Vagina (tissue), 2 donors: ENCODE measurements around the gene GPN3. TPM values are rescaled to one million over a fixed set of nuclear protein-coding genes. Genes with fewer than 3 reads are reported as not detected.
"Not testable (repeated sequence)": the region's sequence is repeated elsewhere in the genome, so short reads cannot be mapped to it uniquely, and the experiment has no call there.

Experiments used
- DNase-seq, 2 donors: peaks; one replicate each; pipeline ENCODE4 v3.0.0-alpha.2; 2017; ENCODE audit errors: extremely low spot score in 2 of 2
- H3K27ac ChIP-seq: fragments of 200-600 bp; sonication (generic); one replicate; pipeline ENCODE4 v1.5.1; 2019
- H3K27me3 ChIP-seq: fragments of 200-600 bp; sonication (generic); one replicate; pipeline ENCODE4 v1.5.1; 2019
- H3K36me3 ChIP-seq, 2 donors: fragments of 200-600 bp; sonication (generic); one replicate each; pipeline ENCODE4 v1.5.1; 2017 to 2019
- H3K4me1 ChIP-seq: fragments of 200-600 bp; sonication (generic); one replicate; pipeline ENCODE4 v1.5.1; 2019
- H3K4me3 ChIP-seq, 2 donors: fragments of 200-600 bp; sonication (generic); 1 replicate in 1 of 2; 2 replicates in 1 of 2; pipeline ENCODE4 v1.5.1; 2016 to 2019
- H3K9me3 ChIP-seq: fragments of 200-600 bp; sonication (generic); one replicate; pipeline ENCODE4 v1.5.1; 2019
- CTCF ChIP-seq, 3 experiments: fragments of 450-650 bp in 2 of 3; fragments of 200-600 bp in 1 of 3; sonication (generic) in 1 of 3; IDR thresholded peaks; one replicate each; pipeline ENCODE4 v1.5.1; 2017 to 2019; ENCODE audit warnings: antibody characterized with exemption in 3 of 3, mild to moderate bottlenecking in 2 of 3, moderate library complexity in 2 of 3
- POLR2A ChIP-seq, 2 donors: fragments of 450-650 bp; IDR thresholded peaks; one replicate each; pipeline ENCODE4 v1.6.1; 2017; ENCODE audit warnings: antibody characterized with exemption in 2 of 2, mild to moderate bottlenecking in 2 of 2, moderate library complexity in 2 of 2
- POLR2AphosphoS5 ChIP-seq, 2 donors: sonication (generic); formaldehyde crosslinking; IDR thresholded peaks; one replicate each; pipeline ENCODE4 v1.9.0; 2017; ENCODE audit warnings: antibody characterized with exemption in 2 of 2, mild to moderate bottlenecking in 2 of 2, low read depth in 1 of 2; ENCODE audit not compliant: insufficient read depth in 1 of 2
- intact Hi-C: fragments of 100-400 bp; cut with DNase I; formaldehyde crosslinking; loops from one replicate; pipeline ENCODE4 v1.15.1; 2023
- total RNA-seq: library from RNA; depleted of rRNA; stranded (reverse); fragments of >200 nt; gene quantifications from one replicate; pipeline ENCODE4 v1.2.3, GENCODE V29; 2016

GPN3 gene
- total RNA-seq, 1 donor from 2014 or later: 17.4 TPM

- TF ChIP-seq POLR2A (IDR thresholded peaks at IDR 0.05) (no peak), CTCF (IDR thresholded peaks at IDR 0.05) (no peak), POLR2AphosphoS5 (IDR thresholded peaks at IDR 0.05; ENCODE audit: insufficient read depth in 1 of 2, low read depth in 1 of 2) (no peak)
- peaks cover 5% of the 10 kb centered on the region for H3K4me1 ChIP-seq
- H3K9me3 ChIP-seq: no peaks in the 10 kb centered on the region
- intact Hi-C loops: no loop called here
- no peak for DNase-seq
- H3K36me3 ChIP-seq: no peaks in the 10 kb centered on the region
- H3K27me3 ChIP-seq: no peaks in the 10 kb centered on the region
- H3K27ac ChIP-seq: peak overlapping the region; percentile 36
- H3K4me3 ChIP-seq: no peak overlapping the region
These were observed 41.7 kb downstream of the GPN3 start for GRCh38 chr12:110426406-110426805.

- Histone ChIP-seq H3K27ac (no peak overlapping the region), H3K4me3 (no peak overlapping the region), H3K36me3 (no peaks in the 10 kb centered on the region), H3K9me3 (no peaks in the 10 kb centered on the region), H3K4me1 (peaks cover 10% of the 10 kb centered on the region), H3K27me3 (no peaks in the 10 kb centered on the region)
- intact Hi-C loops: no loop called here
- TF ChIP-seq POLR2A (IDR thresholded peaks at IDR 0.05): no peak
- no peak for TF ChIP-seq POLR2AphosphoS5 (IDR thresholded peaks at IDR 0.05; ENCODE audit: insufficient read depth in 1 of 2, low read depth in 1 of 2)
- TF ChIP-seq CTCF (IDR thresholded peaks at IDR 0.05): no peak
- no peak for DNase-seq
These were observed 43.8 kb downstream of the GPN3 start for GRCh38 chr12:110424237-110424636.

- Histone ChIP-seq H3K36me3 (no peaks in the 10 kb centered on the region), H3K27me3 (no peaks in the 10 kb centered on the region), H3K27ac (peak overlapping the region; percentile 48), H3K9me3 (no peaks in the 10 kb centered on the region), H3K4me1 (peaks cover 10% of the 10 kb centered on the region), H3K4me3 (no peak overlapping the region)
- TF ChIP-seq POLR2A (IDR thresholded peaks at IDR 0.05) (no peak), POLR2AphosphoS5 (IDR thresholded peaks at IDR 0.05; ENCODE audit: insufficient read depth in 1 of 2, low read depth in 1 of 2) (no peak), CTCF (IDR thresholded peaks at IDR 0.05) (no peak)
- DNase-seq: no peak
- intact Hi-C loops: no loop called here
These were observed 46.4 kb downstream of the GPN3 start for GRCh38 chr12:110421701-110422100.

GRCh38 chr12:110421159-110421661, 46.8 kb downstream of the GPN3 start:
- Histone ChIP-seq H3K4me3 (no peak overlapping the region), H3K9me3 (no peaks in the 10 kb centered on the region), H3K27me3 (no peaks in the 10 kb centered on the region), H3K4me1 (peaks cover 10% of the 10 kb centered on the region), H3K27ac (no peak overlapping the region), H3K36me3 (no peaks in the 10 kb centered on the region)
- TF ChIP-seq POLR2AphosphoS5 (IDR thresholded peaks at IDR 0.05; ENCODE audit: insufficient read depth in 1 of 2, low read depth in 1 of 2) (no peak), POLR2A (IDR thresholded peaks at IDR 0.05) (no peak), CTCF (IDR thresholded peaks at IDR 0.05) (no peak)
- DNase-seq: no peak
- intact Hi-C loops: no loop called here

GRCh38 chr12:110420644-110421043, 47.4 kb downstream of the GPN3 start:
- H3K9me3 ChIP-seq, H3K27me3 ChIP-seq, DNase-seq, H3K36me3 ChIP-seq, H3K4me1 ChIP-seq, H3K4me3 ChIP-seq, H3K27ac ChIP-seq, intact Hi-C loops: not testable (repeated sequence)

- intact Hi-C loops, H3K9me3 ChIP-seq, H3K4me3 ChIP-seq, H3K27ac ChIP-seq, DNase-seq, H3K4me1 ChIP-seq, H3K27me3 ChIP-seq, H3K36me3 ChIP-seq: not testable (repeated sequence)
These were observed 50.9 kb downstream of the GPN3 start for GRCh38 chr12:110417113-110417512.

- intact Hi-C loops, H3K4me1 ChIP-seq, DNase-seq, H3K36me3 ChIP-seq, H3K9me3 ChIP-seq, H3K27ac ChIP-seq, H3K27me3 ChIP-seq, H3K4me3 ChIP-seq: not testable (repeated sequence)
These were observed 58.0 kb downstream of the GPN3 start for GRCh38 chr12:110410086-110410485.

GRCh38 chr12:110405126-110405662, 62.9 kb downstream of the GPN3 start:
- not testable (repeated sequence) for H3K27ac ChIP-seq, H3K27me3 ChIP-seq
- H3K4me1 ChIP-seq: peaks cover 18% of the 10 kb centered on the region

More at GRCh38 chr12:110405126-110405662, 62.9 kb downstream of the GPN3 start:
- intact Hi-C loops, H3K4me3 ChIP-seq, DNase-seq, H3K36me3 ChIP-seq, H3K9me3 ChIP-seq: not testable (repeated sequence)
